Sigmoid colon (tissue), 7 donors: ENCODE measurements around the gene HLA-DQB2. TPM values are rescaled to one million over a fixed set of nuclear protein-coding genes. Genes with fewer than 3 reads are reported as not detected.
"Not testable (repeated sequence)": the region's sequence is repeated elsewhere in the genome, so short reads cannot be mapped to it uniquely, and the experiment has no call there.

Experiments used
- DNase-seq: peaks from one replicate; pipeline ENCODE4 v3.0.0-alpha.2; 2019
- H3K27ac ChIP-seq, 4 donors: fragments of 200-600 bp; sonication (generic); one replicate each; pipeline ENCODE4 v1.5.1; 2016 to 2019; ENCODE audit warnings: mild to moderate bottlenecking in 1 of 4
- H3K27me3 ChIP-seq, 3 donors: fragments of 200-600 bp; sonication (generic); one replicate each; pipeline ENCODE4 v1.5.1; 2019; ENCODE audit warnings: mild to moderate bottlenecking in 1 of 3
- H3K36me3 ChIP-seq, 4 donors: fragments of 200-600 bp; sonication (generic); one replicate each; pipeline ENCODE4 v1.5.1; 2016 to 2019
- H3K4me1 ChIP-seq, 4 donors: fragments of 200-600 bp; sonication (generic); one replicate each; pipeline ENCODE4 v1.5.1; 2017 to 2019
- H3K4me3 ChIP-seq, 4 donors: fragments of 200-600 bp; sonication (generic); one replicate each; pipeline ENCODE4 v1.5.1; 2017 to 2019; ENCODE audit warnings: mild to moderate bottlenecking in 2 of 4, moderate library complexity in 1 of 4
- H3K9me3 ChIP-seq, 4 donors: fragments of 200-600 bp in 3 of 4; sonication (generic) in 3 of 4; one replicate each; pipeline versions ENCODE4 v1.5.1 to v1.6.1; 2013 to 2019
- EP300 ChIP-seq, 4 donors: sonication (generic); formaldehyde crosslinking; IDR thresholded peaks; one replicate each; pipeline ENCODE4 v1.6.1; 2017; ENCODE audit warnings: antibody characterized with exemption in 4 of 4
- POLR2A ChIP-seq, 2 donors: fragments of 450-650 bp; IDR thresholded peaks; one replicate each; pipeline ENCODE4 v1.6.1; 2016; ENCODE audit warnings: antibody characterized with exemption in 2 of 2, mild to moderate bottlenecking in 2 of 2, moderate library complexity in 2 of 2
- POLR2AphosphoS5 ChIP-seq, 4 donors: sonication (generic); formaldehyde crosslinking; IDR thresholded peaks; one replicate each; pipeline ENCODE4 v1.6.1; 2017; ENCODE audit warnings: antibody characterized with exemption in 4 of 4
- WGBS, 2 donors: extraction: QIAGEN DNeasy Blood & Tissue Kit; methylation state at CpG; one replicate each; pipeline ENCODE4 v1.1.7; 2013; 5-methylcytosine and 5-hydroxymethylcytosine counted together
- intact Hi-C: fragments of 100-400 bp; cut with DNase I; formaldehyde crosslinking; loops from one replicate; pipeline ENCODE4 v1.15.1; 2023
- polyA plus RNA-seq, 3 donors: library from polyadenylated mRNA; stranded (reverse); fragments of 200-250 nt; gene quantifications; one replicate each; pipeline ENCODE4 v1.2.3, GENCODE V29; 2013
- total RNA-seq, 4 donors: library from RNA; depleted of rRNA; stranded (reverse); fragments of >200 nt; gene quantifications; one replicate each; pipeline ENCODE4 v1.1.0, GENCODE V29; 2016
- TF ChIP-seq, protein P1 (sequence below), 4 experiments: fragments of 450-650 bp in 3 of 4; fragments of 200-600 bp in 1 of 4; IDR thresholded peaks; one replicate each; pipeline ENCODE4 v1.5.1; 2016 to 2019; ENCODE audit warnings: antibody characterized with exemption in 4 of 4, mild to moderate bottlenecking in 3 of 4, moderate library complexity in 2 of 4
- donor health status: healthy with polysubstance abuse.
- donor health status: Bipolar disorder and iron deficiency.
- donor health status: healthy.

The HLA-DQB2 gene
- total RNA-seq = 1 to 10 TPM in 1 of 4 donors, under 1 TPM in 2, not detected in 1; 0.41 to 1.1 (median 0.49) TPM
- under 1 TPM in 2 of 3 donors, not detected in 1; 0.69 to 0.87 TPM for polyA plus RNA-seq

DNA sequence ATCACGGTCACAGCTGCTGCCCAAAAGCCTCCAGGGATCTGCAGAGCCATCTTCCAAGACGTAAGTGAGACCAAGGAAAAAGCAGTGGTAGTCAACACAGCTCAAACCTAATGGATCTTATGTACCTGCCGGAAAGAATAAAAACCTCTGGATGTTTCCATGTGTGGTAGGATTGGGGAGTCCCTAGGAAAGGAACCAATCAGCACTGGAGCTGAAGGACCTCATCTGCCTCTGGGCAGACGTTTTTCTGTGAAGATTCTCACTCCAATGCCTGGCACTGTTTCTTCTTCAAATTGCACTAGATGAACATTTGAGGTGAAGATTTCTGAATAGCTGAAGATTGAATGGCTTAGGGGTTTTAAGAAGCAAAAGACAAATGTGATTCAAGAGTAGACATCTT lies at the start of gene HLA-DQB2:
HLA-DQB2 (minus strand) TSS at position 112 of the 400 bp plus-strand sequence; CDS start at position 50, 62 bp downstream.
- no peak for DNase-seq
- H3K27me3 ChIP-seq = peaks cover 0 to 32% (median 4%) of the 10 kb centered on the region in 3 donors
- no peaks in the 10 kb centered on the region for H3K36me3 ChIP-seq
- H3K27ac ChIP-seq = no peak within 1 kb of the TSS
- TF ChIP-seq POLR2AphosphoS5 (IDR thresholded peaks at IDR 0.05) (no peak), EP300 (IDR thresholded peaks at IDR 0.05) (no peak), POLR2A (IDR thresholded peaks at IDR 0.05) (no peak)
- TF ChIP-seq, protein P1, sequence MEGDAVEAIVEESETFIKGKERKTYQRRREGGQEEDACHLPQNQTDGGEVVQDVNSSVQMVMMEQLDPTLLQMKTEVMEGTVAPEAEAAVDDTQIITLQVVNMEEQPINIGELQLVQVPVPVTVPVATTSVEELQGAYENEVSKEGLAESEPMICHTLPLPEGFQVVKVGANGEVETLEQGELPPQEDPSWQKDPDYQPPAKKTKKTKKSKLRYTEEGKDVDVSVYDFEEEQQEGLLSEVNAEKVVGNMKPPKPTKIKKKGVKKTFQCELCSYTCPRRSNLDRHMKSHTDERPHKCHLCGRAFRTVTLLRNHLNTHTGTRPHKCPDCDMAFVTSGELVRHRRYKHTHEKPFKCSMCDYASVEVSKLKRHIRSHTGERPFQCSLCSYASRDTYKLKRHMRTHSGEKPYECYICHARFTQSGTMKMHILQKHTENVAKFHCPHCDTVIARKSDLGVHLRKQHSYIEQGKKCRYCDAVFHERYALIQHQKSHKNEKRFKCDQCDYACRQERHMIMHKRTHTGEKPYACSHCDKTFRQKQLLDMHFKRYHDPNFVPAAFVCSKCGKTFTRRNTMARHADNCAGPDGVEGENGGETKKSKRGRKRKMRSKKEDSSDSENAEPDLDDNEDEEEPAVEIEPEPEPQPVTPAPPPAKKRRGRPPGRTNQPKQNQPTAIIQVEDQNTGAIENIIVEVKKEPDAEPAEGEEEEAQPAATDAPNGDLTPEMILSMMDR (IDR thresholded peaks at IDR 0.05) = no peak
- no peaks in the 10 kb centered on the region for H3K9me3 ChIP-seq
- no peaks in the 10 kb centered on the region for H3K4me1 ChIP-seq
- H3K4me3 ChIP-seq = no peak within 1 kb of the TSS
- 59 to 65% methylated on average over 4 of the region's 4 CpGs for WGBS, 2 donors
- intact Hi-C loops = no loop called here

DNA sequence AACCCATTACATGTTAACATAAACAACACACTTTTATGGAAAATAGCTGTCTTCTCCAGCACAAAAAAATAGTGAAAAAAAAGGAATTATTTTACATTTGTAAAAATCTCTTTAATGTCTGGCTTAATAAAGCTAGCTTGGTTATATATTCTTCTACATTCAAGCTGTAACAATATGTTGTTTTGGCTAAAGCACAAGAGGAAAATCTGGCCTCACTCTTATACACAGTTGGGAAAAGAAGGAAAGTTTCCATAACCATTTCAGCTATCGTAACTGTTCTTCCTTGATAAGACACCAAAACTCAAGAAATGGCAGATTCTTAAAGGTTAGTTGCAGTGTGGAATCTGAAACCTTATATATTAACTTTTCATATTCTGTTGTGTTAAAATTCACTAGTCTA lies 45.8 kb upstream of the HLA-DQB2 start:
- intact Hi-C loops = loop anchor here (10.0 kb wide), 1 partner anchor 564 kb away; no protein-coding TSS in a partner anchor

DNA sequence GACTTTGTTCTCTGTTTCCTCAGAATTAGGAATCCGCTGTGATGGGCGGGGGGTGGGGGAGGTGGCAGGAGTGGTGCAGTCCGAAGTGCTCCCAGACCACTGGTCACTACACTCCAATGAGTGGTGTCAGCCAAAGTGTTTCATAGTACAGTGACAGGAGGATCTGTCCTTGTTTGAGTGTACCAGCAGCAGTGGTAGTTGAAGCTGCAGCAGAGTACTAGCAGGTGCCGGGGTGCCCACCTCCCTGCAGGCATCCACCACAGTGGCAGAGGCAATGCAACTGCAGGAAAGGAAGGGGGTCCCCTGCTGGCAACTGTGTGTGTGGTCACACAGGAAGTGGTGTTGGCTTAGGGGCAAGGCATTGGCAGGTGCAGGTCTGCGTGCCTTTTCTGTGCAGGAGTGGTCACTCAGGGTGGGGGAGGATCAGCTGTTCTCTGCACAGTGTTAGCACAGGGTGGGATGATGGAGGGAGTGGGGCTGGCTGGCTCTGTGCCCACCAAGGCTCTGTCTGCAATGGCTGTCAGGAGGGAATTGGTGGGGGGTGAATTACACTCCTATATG lies 43.8 kb upstream of the HLA-DQB2 start:
- no peak for DNase-seq
- intact Hi-C loops = loop anchor here (10.0 kb wide), 1 partner anchor 562 kb away; no protein-coding TSS in a partner anchor
- 81 to 89% methylated on average over 5 of the region's 5 CpGs for WGBS, 2 donors

More for the DNA sequence above, 45.8 kb upstream of the HLA-DQB2 start:
- peaks cover 0 to 18% (median 0%) of the 10 kb centered on the region in 3 donors for H3K27me3 ChIP-seq
- WGBS, 2 donors = 44 to 49% methylated on average over 1 of the region's 1 CpG
- H3K4me3 ChIP-seq = no peak overlapping the region
- H3K9me3 ChIP-seq = no peaks in the 10 kb centered on the region
- no peak overlapping the region for H3K27ac ChIP-seq
- TF ChIP-seq POLR2A (IDR thresholded peaks at IDR 0.05) (no peak), EP300 (IDR thresholded peaks at IDR 0.05) (no peak), POLR2AphosphoS5 (IDR thresholded peaks at IDR 0.05) (no peak)
- TF ChIP-seq, protein P1 (IDR thresholded peaks at IDR 0.05) = no peak
- no peak for DNase-seq
- no peaks in the 10 kb centered on the region for H3K4me1 ChIP-seq
- H3K36me3 ChIP-seq = no peaks in the 10 kb centered on the region

DNA sequence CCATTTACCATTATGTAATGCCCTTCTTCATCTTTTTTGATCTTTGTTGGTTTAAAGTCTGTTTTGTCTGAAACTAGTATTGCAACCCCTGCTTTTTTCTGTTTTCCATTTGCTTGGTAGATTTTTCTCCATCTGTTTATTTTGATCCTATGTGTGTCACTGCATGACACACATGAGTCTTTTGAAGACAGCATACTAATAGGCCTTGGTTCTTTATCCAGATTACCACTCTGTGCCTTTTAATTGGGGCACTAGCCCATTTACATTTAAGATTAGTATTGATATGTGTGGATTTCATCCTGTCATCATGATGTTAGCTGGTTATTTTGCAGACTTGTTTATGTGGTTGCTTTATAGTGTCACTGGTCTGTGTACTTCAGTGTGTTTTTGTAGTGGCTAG lies 42.1 kb upstream of the HLA-DQB2 start:
- H3K9me3 ChIP-seq = not testable (repeated sequence)
- intact Hi-C loops = loop anchor here (10.0 kb wide), 1 partner anchor 561 kb away; no protein-coding TSS in a partner anchor
- H3K27me3 ChIP-seq = peaks cover 0 to 33% (median 0%) of the 10 kb centered on the region in 3 donors

More for the DNA sequence above, 43.8 kb upstream of the HLA-DQB2 start:
- TF ChIP-seq POLR2AphosphoS5 (IDR thresholded peaks at IDR 0.05) = no peak
- TF ChIP-seq POLR2A (IDR thresholded peaks at IDR 0.05) = no peak
- TF ChIP-seq, protein P1 (IDR thresholded peaks at IDR 0.05) = no peak
- no peak for TF ChIP-seq EP300 (IDR thresholded peaks at IDR 0.05)
- H3K27ac ChIP-seq = no peak overlapping the region
- H3K4me1 ChIP-seq = no peaks in the 10 kb centered on the region
- H3K36me3 ChIP-seq = no peaks in the 10 kb centered on the region
- H3K9me3 ChIP-seq = no peaks in the 10 kb centered on the region
- H3K4me3 ChIP-seq = no peak overlapping the region
- H3K27me3 ChIP-seq = peaks cover 0 to 18% (median 0%) of the 10 kb centered on the region in 3 donors

DNA sequence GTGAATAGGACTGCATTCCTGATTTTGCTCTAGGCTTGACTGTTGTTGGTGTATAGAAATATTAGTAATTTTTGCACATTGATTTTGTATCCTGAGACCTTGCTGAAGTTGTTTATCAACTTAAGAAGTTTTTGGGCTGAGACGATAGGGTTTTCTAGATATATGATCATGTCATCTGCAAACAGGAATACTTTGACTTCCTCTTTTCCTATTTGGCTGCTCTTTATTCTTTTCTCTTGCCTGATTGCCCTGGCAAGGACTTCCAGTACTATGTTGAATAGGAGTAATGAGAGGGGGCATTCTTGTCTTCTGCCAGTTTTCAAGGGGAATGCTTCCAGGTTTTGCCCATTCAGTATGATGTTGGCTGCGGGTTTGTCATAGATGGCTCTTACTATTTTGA lies 40.1 kb upstream of the HLA-DQB2 start:
- intact Hi-C loops = loop anchor here (10.0 kb wide), 1 partner anchor 559 kb away; no protein-coding TSS in a partner anchor
- Histone ChIP-seq H3K4me1 (no peaks in the 10 kb centered on the region), H3K9me3 (peaks cover 0 to 6% (median 0%) of the 10 kb centered on the region in 4 donors), H3K27me3 (peaks cover 0 to 49% (median 0%) of the 10 kb centered on the region in 3 donors), H3K4me3 (no peak overlapping the region), H3K27ac (no peak overlapping the region), H3K36me3 (no peaks in the 10 kb centered on the region)
- WGBS, 2 donors = 69 to 72% methylated on average over 2 of the region's 2 CpGs
- DNase-seq = no peak
- TF ChIP-seq POLR2AphosphoS5 (IDR thresholded peaks at IDR 0.05) = no peak
- TF ChIP-seq, protein P1 (IDR thresholded peaks at IDR 0.05) = no peak
- no peak for TF ChIP-seq POLR2A (IDR thresholded peaks at IDR 0.05)
- no peak for TF ChIP-seq EP300 (IDR thresholded peaks at IDR 0.05)

More for the DNA sequence above, 42.1 kb upstream of the HLA-DQB2 start:
- not testable (repeated sequence) for H3K4me3 ChIP-seq, DNase-seq, H3K27ac ChIP-seq, H3K36me3 ChIP-seq, H3K4me1 ChIP-seq
